HFFc6 (cell line): ENCODE results near the gene IGFL4. TPM values are rescaled to one million over a fixed set of nuclear protein-coding genes. Genes with fewer than 3 reads are reported as not detected.

Experiments used
- DNase-seq: peaks from one replicate; pipeline ENCODE4 v3.0.0-alpha.2; 2018
- H3K27ac Mint-ChIP-seq: 2 replicates; pipeline ENCODE4 v1.8.0; 2020; ENCODE audit warnings: mild to moderate bottlenecking, mixed read lengths
- H3K27me3 Mint-ChIP-seq: 2 replicates; pipeline ENCODE4 v1.8.0; 2021; ENCODE audit warnings: mild to moderate bottlenecking, moderate library complexity, mixed read lengths; ENCODE audit not compliant: insufficient read depth
- H3K36me3 Mint-ChIP-seq: 2 replicates; pipeline ENCODE4 v1.8.0; 2021; ENCODE audit warnings: low read depth, mixed read lengths
- H3K4me1 Mint-ChIP-seq: 2 replicates; pipeline ENCODE4 v1.8.0; 2020; ENCODE audit warnings: low read depth, mixed read lengths
- H3K4me3 Mint-ChIP-seq: 2 replicates; pipeline ENCODE4 v1.8.0; 2020; ENCODE audit warnings: mild to moderate bottlenecking, moderate library complexity, mixed read lengths
- H3K9me3 Mint-ChIP-seq: 2 replicates; pipeline ENCODE4 v1.8.0; 2020; ENCODE audit warnings: mild to moderate bottlenecking, mixed read lengths
- total RNA-seq, 6 experiments: library from RNA; stranded (reverse); fragmentation: NEBNext Ultra II Directional; extraction: Animal tissue kit (Norgen Biotek cat#: 25700); gene quantifications; 2 replicates in 1 of 6; 3 replicates in 5 of 6; pipeline ENCODE4 v1.2.3, GENCODE V29; 2021
- TF ChIP-seq, protein P1 (sequence below): fragments of 200-600 bp; sonication (generic); IDR thresholded peaks from 2 replicates; pipeline ENCODE4 v1.5.0; 2021; ENCODE audit warnings: antibody characterized with exemption, mild to moderate bottlenecking

Gene IGFL4
- total RNA-seq, 6 experiments from 2014 or later = not detected

DNA sequence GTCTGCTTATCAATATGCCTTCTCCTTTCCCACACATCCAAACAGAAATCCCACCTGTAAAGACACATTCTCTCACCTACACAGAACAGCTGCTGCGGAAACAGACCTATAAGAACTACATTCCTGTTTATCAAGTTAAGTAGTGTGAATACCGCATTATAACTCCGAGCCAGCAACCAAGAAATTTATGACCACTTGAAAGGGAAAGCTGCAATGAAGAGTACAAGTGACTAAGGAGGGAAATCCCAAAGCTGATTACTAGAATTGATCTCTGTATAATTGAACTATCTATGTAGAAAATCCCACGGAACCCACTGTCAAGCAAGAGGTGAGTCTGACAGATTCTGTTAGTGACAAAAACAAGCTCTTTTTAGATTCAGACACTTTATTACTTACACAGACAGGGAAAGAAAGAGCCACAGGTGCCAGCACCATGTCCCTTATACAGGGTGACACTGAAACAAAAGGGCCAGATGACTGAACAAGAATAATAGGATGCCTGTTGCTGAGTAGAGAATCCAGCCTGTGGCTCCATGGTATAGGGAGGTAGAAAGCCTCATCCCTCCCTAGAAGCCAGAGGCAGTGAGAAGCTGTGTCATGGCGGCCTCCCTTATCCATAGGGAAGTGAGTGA lies 1.6 kb upstream of the IGFL4 start:
- DNase-seq = no peak
- Mint-ChIP-seq H3K9me3 (0 out of 2 replicates have a peak, but pooled peaks cover 3% of the 10 kb centered on the region), H3K36me3 (peaks cover 10% of the 10 kb centered on the region; the same call in 1 of the 2 replicates), H3K4me3 (no peak overlapping the region), H3K27ac (no peak overlapping the region), H3K27me3 (peaks cover 63% of the 10 kb centered on the region), H3K4me1 (peaks cover 11% of the 10 kb centered on the region)
- TF ChIP-seq, protein P1, sequence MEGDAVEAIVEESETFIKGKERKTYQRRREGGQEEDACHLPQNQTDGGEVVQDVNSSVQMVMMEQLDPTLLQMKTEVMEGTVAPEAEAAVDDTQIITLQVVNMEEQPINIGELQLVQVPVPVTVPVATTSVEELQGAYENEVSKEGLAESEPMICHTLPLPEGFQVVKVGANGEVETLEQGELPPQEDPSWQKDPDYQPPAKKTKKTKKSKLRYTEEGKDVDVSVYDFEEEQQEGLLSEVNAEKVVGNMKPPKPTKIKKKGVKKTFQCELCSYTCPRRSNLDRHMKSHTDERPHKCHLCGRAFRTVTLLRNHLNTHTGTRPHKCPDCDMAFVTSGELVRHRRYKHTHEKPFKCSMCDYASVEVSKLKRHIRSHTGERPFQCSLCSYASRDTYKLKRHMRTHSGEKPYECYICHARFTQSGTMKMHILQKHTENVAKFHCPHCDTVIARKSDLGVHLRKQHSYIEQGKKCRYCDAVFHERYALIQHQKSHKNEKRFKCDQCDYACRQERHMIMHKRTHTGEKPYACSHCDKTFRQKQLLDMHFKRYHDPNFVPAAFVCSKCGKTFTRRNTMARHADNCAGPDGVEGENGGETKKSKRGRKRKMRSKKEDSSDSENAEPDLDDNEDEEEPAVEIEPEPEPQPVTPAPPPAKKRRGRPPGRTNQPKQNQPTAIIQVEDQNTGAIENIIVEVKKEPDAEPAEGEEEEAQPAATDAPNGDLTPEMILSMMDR = no peak

DNA sequence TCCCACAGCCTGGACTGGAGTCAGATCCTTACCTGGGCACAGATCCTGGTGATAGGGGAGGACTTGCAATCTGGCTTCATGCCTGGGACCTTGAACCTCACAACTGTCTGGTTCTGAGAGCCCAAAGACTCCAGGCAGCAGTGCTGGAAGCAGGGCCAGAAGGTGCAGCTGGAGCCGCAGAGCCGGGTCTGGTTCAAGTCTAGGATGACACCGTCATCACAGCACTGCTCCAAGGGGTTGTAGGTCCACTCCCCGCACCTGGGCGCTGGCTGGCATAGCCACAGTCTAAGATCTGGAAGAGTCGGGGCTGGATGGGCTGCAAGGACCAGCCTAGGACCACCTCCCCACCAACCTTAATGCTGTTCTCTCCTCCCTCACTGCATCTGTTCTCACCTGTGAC lies 677 bp downstream of the IGFL4 start:
- Mint-ChIP-seq H3K9me3 (0 out of 2 replicates have a peak, but pooled peaks cover 3% of the 10 kb centered on the region), H3K27me3 (peaks cover 55% of the 10 kb centered on the region), H3K4me3 (no peak overlapping the region), H3K36me3 (peaks cover 10% of the 10 kb centered on the region; the same call in 1 of the 2 replicates), H3K4me1 (peaks cover 11% of the 10 kb centered on the region), H3K27ac (no peak overlapping the region)
- TF ChIP-seq, protein P1 = no peak
- DNase-seq = no peak

DNA sequence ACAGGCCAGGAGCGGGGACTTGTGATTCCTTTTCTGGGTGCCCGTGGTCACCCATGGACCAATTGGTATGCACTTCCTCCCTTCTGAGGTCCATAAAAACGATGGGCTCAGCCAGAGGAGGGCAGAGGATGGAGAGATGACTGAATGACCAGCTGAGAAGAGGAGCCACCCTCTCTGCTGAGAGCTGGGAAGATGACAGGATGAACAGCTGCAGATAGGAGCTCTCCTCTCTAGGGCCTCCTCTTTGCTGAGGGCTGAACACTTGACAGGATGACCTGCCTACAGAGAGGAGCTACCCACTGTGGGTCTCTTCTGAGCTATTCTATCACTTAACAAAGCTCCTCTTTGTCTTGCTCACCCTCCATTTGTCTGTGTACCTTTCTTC lies 4.1 kb downstream of the IGFL4 start:
- Mint-ChIP-seq H3K27me3 (peaks cover 53% of the 10 kb centered on the region), H3K9me3 (no peaks in the 10 kb centered on the region)

DNA sequence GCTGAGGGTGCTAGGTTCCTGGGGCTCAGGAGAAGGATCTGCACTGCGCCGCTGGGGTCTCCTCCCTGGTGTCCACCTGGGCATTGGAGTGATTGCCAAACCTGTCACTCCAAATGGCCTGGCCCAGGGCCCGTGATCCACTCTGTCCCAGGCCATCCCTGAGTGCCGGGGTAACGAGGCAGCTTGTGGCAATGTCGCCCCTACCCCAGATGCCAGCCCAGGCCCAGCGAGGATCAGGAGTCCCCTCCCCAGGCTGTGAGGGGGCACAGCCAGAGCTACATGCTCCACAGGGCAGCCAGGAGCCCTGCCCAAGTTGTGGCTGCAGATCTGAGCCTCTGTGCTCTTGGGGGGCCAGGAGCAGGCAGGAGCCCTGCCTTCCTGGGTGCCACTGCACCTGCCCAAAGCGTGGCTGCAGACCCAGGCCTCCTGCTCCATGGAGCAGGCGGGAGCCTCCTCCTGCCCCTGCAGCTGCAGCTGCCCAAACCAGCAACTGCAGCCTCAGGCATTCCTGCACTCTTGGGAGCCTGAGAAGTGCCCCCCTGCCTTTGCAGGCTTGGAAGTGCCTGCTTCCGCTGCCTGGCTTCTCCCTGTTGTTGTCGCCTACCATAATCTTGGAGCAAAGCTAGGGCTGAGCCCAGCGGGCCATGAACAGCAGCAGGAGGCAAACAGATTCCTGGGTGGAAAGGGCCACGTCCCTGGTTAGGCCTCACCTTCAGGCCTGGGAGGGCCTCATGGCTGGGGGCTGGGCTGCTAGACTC lies 4.6 kb downstream of the IGFL4 start:
- Mint-ChIP-seq H3K27ac (no peak overlapping the region), H3K4me3 (no peak overlapping the region), H3K9me3 (no peaks in the 10 kb centered on the region), H3K27me3 (peaks cover 52% of the 10 kb centered on the region), H3K4me1 (peaks cover 7% of the 10 kb centered on the region), H3K36me3 (no peaks in the 10 kb centered on the region)
- TF ChIP-seq, protein P1 = no peak
- no peak for DNase-seq

More for the DNA sequence above, 4.1 kb downstream of the IGFL4 start:
- H3K27ac Mint-ChIP-seq = no peak overlapping the region
- DNase-seq = no peak
- H3K4me1 Mint-ChIP-seq = peaks cover 11% of the 10 kb centered on the region
- no peaks in the 10 kb centered on the region for H3K36me3 Mint-ChIP-seq
- TF ChIP-seq, protein P1 = no peak
- no peak overlapping the region for H3K4me3 Mint-ChIP-seq

DNA sequence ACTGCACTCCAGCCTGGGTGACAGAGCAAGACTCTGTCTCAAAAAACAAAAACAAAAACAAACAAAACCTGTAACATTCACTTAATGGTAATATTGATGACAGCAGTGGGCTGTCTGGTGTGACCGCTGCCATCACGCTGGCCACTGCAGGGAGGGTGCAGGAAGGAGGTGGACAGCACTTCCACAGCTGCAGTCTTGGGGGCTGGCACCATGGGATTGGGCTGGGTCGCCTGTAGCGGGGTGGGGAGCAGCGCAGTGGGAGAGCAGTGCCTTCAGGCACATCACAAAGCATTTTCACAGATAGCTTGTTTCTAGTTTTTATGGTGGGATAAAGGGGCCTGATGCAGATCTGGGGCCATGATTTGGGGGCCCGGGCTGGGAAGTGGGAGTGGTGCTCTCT lies 5.3 kb downstream of the IGFL4 start:
- TF ChIP-seq, protein P1 = no peak
- peaks cover 49% of the 10 kb centered on the region for H3K27me3 Mint-ChIP-seq
- H3K4me3 Mint-ChIP-seq = no peak overlapping the region
- no peaks in the 10 kb centered on the region for H3K9me3 Mint-ChIP-seq
- H3K36me3 Mint-ChIP-seq = no peaks in the 10 kb centered on the region
- H3K27ac Mint-ChIP-seq = no peak overlapping the region
- H3K4me1 Mint-ChIP-seq = peaks cover 1% of the 10 kb centered on the region
- DNase-seq = no peak
